GM21526 (cell line): Measurements from ENCODE around the gene CCDC142.
A peak's percentile ranks its signal among the peaks of the same experiment; 100 is the strongest.

Experiments
- ATAC-seq: cut with Tn5 transposase; IDR thresholded peaks from one replicate; pipeline ENCODE4 v1.9.1; 2021; ENCODE audit warnings: moderate library complexity; ENCODE audit not compliant: unreplicated experiment, low FRiP score

Gene CCDC142

DNA sequence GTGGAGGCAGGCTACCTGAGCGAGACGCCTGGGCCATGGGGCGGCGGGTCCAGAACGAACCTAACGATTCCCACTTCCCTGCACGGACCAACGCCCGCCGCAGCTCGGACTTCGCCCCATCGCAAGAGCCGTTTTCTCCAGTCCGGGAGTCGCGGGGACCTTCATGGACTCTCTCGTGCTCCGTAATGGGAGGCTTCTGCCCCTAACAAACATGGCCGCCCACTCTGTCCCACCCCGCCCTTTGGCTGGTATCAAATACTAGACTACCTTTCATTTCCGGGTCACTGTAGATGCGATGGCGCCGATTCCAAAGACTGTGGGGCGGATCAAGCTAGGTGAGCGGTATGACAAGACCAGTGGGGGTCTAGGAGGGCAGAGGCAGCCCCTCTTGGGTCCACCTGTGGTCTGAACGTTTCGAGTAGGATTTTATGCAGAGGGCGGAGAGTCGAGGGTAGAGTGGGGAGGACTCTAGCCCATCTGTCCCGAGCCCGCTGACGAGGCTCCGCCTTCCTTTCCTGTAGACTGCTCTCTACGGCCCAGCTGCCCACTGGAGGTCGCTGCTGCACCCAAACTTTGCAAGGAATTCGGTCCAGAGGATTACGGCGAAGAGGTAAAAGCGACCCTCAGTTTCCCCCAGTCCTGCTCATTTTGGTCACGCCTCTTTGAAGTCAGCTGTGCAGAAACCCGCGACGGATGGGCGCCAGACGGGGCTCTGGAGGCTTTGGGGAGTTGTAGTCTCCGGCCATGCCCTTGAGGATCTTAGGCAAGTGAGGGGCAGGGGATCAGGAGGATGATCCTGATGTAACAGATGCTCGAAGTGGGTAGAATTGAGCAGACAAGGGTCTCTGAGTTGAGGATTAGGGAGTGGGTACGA lies at the start of gene CCDC142, which contains the start of gene TTC31:
Gene CCDC142 (minus strand): TSS at position 198 of the 874 bp plus-strand sequence. CDS start 161 bp downstream, at position 37.
Gene TTC31 (plus strand): TSS at position 281 of the 874 bp plus-strand sequence. CDS start 15 bp downstream, at position 296.
- ATAC-seq, result peak; percentile 84

DNA sequence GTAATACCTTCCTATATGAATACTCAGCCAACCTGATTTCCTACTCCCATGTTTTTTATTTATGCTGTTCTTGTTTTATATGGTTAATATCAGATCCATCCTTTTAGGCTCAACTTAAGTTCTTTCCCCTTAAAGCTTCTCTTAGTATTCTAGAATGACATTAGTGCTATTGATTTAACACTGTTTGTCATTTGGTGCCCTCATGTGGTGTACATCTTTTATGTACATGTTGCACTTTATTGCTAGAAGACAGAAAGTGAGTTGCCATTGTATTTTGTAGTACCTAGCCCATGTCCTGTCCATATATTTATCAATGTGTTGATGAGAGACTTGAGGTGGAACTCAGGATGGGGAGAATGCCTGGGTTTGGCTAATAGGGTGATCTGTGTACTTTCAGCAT lies 49.4 kb upstream of the CCDC142 start:
- no peak for ATAC-seq

GRCh38 chr2:74531666-74532065 lies 48.9 kb upstream of the CCDC142 start:
- ATAC-seq, result no peak

DNA sequence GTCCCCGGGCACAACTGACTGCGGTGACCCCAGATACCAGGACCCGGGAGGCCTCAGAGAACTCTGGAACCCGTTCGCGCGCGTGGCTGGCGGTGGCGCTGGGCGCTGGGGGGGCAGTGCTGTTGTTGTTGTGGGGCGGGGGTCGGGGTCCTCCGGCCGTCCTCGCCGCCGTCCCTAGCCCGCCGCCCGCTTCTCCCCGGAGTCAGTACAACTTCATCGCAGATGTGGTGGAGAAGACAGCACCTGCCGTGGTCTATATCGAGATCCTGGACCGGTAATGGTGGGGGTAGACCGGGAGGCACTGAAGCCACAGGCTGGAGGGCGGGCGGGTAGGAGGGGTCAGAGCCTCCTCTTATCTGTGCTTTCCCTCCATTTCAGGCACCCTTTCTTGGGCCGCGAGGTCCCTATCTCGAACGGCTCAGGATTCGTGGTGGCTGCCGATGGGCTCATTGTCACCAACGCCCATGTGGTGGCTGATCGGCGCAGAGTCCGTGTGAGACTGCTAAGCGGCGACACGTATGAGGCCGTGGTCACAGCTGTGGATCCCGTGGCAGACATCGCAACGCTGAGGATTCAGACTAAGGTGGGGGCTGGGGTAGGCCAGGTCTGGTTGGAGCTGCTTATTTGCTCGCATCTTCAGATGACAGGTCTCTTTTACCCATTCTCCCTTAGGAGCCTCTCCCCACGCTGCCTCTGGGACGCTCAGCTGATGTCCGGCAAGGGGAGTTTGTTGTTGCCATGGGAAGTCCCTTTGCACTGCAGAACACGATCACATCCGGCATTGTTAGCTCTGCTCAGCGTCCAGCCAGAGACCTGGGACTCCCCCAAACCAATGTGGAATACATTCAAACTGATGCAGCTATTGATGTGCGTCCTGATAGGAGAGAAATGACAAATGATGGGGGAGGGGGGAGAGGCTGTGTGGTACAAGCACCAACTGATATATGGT lies 47.7 kb upstream of the CCDC142 start:
- peak; percentile 17 for ATAC-seq

- peak; percentile 73 for ATAC-seq
Observed at GRCh38 chr2:74529357-74530238, 46.8 kb upstream of the CCDC142 start, which contains the start of the genes AUP1 and HTRA2. AUP1 (minus strand) TSS chr2:74529706; CDS start chr2:74529629, 77 bp downstream. HTRA2 (plus strand) TSS chr2:74529933; CDS start chr2:74530007, 74 bp downstream.

- peak; percentile 10 for ATAC-seq
Observed at GRCh38 chr2:74528600-74529356, 46.0 kb upstream of the CCDC142 start.

GRCh38 chr2:74527741-74528140 lies 44.9 kb upstream of the CCDC142 start:
- no peak for ATAC-seq

DNA sequence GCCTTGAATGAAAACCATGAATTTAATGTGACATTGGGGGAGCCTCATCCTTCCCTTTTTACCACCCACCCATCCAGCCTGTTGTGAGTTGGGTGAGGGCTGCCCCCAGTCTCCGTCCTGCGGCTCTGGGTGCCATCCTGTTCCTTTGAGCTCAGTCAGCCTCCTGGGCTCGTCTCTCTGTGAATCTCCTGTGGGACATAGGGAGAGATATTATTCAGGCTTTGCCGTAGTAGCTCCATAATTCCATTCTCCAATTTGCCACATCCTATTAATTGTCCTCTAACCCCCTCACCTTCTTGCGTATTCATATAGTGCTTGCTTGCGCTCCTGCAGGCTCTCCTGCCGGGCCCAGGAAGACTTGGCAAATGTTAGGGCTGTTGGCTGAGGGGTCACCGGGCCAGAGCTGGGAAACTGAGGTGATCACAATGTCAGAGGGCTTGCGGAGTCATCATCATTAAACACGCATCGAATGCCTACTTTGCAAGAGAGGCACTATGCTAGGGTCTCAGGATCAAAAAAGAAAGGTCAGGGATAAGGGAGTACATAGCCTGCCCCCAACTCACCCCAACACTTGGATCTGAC lies 43.9 kb upstream of the CCDC142 start:
- ATAC-seq, result no peak

DNA sequence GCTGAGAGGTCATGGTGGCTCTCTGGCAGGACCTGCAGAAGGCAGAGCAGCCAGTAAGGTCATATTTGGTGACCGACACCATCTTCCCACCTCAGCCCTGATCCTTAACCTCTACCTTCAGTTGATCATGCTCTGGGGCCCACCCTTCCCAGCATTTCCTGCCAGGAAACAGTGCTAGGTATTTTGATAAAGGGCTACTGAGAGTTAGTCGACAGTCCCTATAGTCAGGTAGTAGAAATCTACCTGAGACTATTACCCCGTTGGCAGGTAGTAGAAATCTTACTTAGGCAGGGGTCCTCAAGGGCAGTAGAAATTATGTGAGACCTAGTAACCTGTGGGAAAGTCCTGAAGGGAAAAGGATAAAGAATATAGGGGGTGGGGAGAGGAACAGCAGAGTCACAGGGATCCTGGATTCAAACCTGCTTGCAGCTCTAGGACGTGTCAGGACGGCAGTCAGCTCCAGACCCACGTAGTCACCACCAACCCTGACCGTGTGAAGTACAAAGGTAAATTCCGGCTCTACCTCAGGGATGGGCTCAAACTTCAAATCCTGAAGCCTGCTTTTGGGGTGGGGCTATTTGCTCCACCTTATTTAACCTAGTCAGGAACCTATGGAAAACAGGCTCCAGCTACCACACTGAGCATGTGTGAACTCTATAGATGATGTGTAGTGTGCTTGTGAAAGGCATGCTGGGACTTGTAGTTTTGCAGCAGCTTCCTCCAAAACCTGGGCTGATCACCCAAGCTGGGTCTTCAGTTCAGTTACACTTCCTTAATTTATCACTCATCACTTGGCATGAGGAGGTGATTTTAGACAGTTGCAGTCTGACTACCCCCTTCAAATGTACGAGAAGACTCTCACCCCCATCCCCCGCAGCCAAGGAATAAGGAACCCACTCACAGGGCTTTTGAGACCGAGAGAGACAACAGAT lies 43.2 kb upstream of the CCDC142 start, which contains the start of gene DQX1:
Gene DQX1 (minus strand): TSS at position 515 of the 932 bp plus-strand sequence. CDS start 502 bp downstream, at position 13.
- no peak for ATAC-seq

GRCh38 chr2:74524955-74525716 lies 42.3 kb upstream of the CCDC142 start:
- no peak for ATAC-seq

GRCh38 chr2:74524005-74524404 lies 41.2 kb upstream of the CCDC142 start:
- ATAC-seq, result no peak

DNA sequence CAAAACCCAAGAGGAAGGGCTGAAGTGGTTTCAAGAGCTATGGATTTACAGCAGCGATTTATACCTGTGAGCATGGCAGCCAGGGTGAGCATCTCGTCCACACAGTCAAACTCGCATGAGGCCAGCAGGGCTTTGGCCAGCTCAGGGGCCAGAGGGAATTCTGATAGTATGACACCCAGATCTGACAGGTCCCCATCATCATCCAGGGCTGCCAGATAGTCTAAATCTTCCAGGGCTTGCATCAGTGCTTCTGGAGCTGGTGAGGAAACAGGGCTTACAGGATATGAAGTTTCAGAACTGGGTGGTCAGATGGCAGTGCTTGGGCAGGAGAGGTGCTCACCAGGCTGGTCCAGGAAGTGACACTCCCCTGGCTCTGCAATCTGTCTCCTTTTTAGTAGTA lies 39.7 kb upstream of the CCDC142 start:
- no peak for ATAC-seq

DNA sequence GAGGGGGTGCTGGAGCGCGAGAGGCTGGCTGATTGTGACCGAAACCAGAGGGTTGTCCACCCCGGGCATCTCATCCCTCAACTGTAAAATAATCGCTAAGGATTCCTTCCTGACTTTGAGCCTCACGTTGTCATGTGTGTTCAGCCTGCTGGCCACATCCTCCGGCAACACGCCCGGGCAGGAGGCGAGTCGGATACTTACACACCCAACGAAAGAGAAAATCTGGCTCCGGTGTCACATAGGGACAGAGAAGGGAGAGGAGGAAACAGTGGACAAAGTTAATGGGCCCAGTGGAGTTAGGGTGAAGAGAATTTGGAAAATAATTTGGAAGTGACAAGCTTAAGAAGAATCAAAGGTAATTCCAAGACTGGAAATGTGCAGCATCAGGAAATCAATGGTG lies 33.9 kb upstream of the CCDC142 start:
- ATAC-seq, result no peak

- ATAC-seq, result no peak
Observed at GRCh38 chr2:74515981-74516633, 33.3 kb upstream of the CCDC142 start.

DNA sequence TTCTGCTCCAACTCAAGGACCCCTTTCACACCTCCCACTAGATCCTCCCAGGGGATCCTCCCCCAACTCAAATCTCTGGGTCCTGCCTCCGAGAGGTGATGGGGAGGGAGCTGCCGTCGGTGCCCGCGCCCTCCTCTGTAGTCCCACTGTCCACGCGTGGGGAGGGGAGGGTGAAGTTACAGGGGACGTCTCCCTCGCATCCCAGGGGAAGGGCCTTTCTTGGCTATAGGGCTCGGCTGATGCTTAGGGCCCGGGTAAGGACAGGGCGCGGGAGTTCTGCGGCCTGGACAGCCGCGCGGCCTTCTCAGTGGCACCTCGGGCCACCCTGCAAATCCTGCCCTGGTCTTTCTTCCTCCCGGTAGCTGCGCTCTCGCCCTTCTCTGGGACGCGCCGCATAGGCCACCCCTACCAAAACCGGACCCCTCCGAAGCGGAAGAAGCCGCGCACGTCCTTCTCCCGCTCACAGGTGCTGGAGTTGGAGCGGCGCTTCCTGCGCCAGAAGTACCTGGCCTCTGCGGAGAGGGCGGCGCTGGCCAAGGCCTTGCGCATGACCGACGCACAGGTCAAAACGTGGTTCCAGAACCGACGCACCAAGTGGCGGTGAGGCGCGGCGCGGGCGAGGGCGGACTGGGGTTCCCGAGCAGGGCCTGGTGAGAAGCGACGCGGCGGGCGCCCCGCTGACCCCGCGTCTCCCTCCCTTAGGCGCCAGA lies 32.6 kb upstream of the CCDC142 start:
- ATAC-seq, result no peak
